ENCODE results near the gene TBL1X. TPM values are rescaled to one million over a fixed set of nuclear protein-coding genes. Genes with fewer than 3 reads are reported as not detected.

The TBL1X gene
- total and polyA plus RNA-seq, 12 donors = 5.0 to 256 (median 28.1) TPM

GRCh38 chrX:9573282-9574106 lies 108.6 kb downstream of the TBL1X start:
- H3K4me1 ChIP-seq (replicated peaks in 1 of 2) = peaks cover 0 to 3% of the 10 kb centered on the region in 2 donors
- TF ChIP-seq POLR2A (IDR thresholded peaks at IDR 0.05) = no peak
- TF ChIP-seq CTCF (IDR thresholded peaks at IDR 0.05) = no peak
- WGBS, 4 donors = 49 to 72% (median 59%) methylated on average over 7 to 12 of the region's 12 CpGs
- no peak for DNase-seq
- H3K4me3 ChIP-seq = no peak overlapping the region
- intact Hi-C loops (cut with DNase I) = no loop called here
- H3K27ac ChIP-seq = no peak overlapping the region
- no peaks in the 10 kb centered on the region for H3K27me3 ChIP-seq
- H3K9me3 ChIP-seq (replicated peaks in 1 of 3) = no peaks in the 10 kb centered on the region
- no peaks in the 10 kb centered on the region for H3K36me3 ChIP-seq (replicated peaks in 1 of 2)

- Histone ChIP-seq H3K4me1 (replicated peaks in 1 of 2) (peaks cover 0 to 4% of the 10 kb centered on the region in 2 donors), H3K36me3 (replicated peaks in 1 of 2) (no peaks in the 10 kb centered on the region), H3K9me3 (replicated peaks in 1 of 3) (no peaks in the 10 kb centered on the region), H3K27me3 (no peaks in the 10 kb centered on the region), H3K27ac (no peak overlapping the region), H3K4me3 (no peak overlapping the region)
- DNase-seq = no peak
- TF ChIP-seq CTCF (IDR thresholded peaks at IDR 0.05) = no peak
- no peak for TF ChIP-seq POLR2A (IDR thresholded peaks at IDR 0.05)
- intact Hi-C loops (cut with DNase I) = no loop called here
- WGBS, 4 donors = 87 to 96% (median 92%) methylated on average over 2 to 9 of the region's 9 CpGs
Measured at GRCh38 chrX:9576059-9576458, 111.2 kb downstream of the TBL1X start.

GRCh38 chrX:9577555-9577954 lies 112.7 kb downstream of the TBL1X start:
- H3K27ac ChIP-seq = no peak overlapping the region
- peak in 5 of 7 donors; percentile 33 to 55 (median 39) for DNase-seq
- no peaks in the 10 kb centered on the region for H3K36me3 ChIP-seq (replicated peaks in 1 of 2)
- H3K4me3 ChIP-seq = no peak overlapping the region
- intact Hi-C loops (cut with DNase I) = no loop called here
- TF ChIP-seq POLR2A (IDR thresholded peaks at IDR 0.05) = no peak
- no peak for TF ChIP-seq CTCF (IDR thresholded peaks at IDR 0.05)
- 42 to 66% (median 59%) methylated on average over 7 to 9 of the region's 9 CpGs for WGBS, 4 donors
- H3K27me3 ChIP-seq = no peaks in the 10 kb centered on the region
- no peaks in the 10 kb centered on the region for H3K9me3 ChIP-seq (replicated peaks in 1 of 3)
- H3K4me1 ChIP-seq (replicated peaks in 1 of 2) = peaks cover 0 to 4% of the 10 kb centered on the region in 2 donors

GRCh38 chrX:9578083-9578779 lies 113.4 kb downstream of the TBL1X start:
- TF ChIP-seq POLR2A (IDR thresholded peaks at IDR 0.05) = no peak
- TF ChIP-seq CTCF (IDR thresholded peaks at IDR 0.05) = no peak
- no peaks in the 10 kb centered on the region for H3K27me3 ChIP-seq
- DNase-seq = peak in 2 of 7 donors; percentile 13 to 51
- peaks cover 0 to 4% of the 10 kb centered on the region in 2 donors for H3K4me1 ChIP-seq (replicated peaks in 1 of 2)
- no peak overlapping the region for H3K4me3 ChIP-seq
- 45 to 70% (median 65%) methylated on average over 17 to 20 of the region's 20 CpGs for WGBS, 4 donors
- H3K36me3 ChIP-seq (replicated peaks in 1 of 2) = no peaks in the 10 kb centered on the region
- intact Hi-C loops (cut with DNase I) = no loop called here
- H3K27ac ChIP-seq = no peak overlapping the region
- no peaks in the 10 kb centered on the region for H3K9me3 ChIP-seq (replicated peaks in 1 of 3)

Measured in adrenal gland (tissue), 12 donors.